T-helper 1 cell treated with Interleukin-12 subunit alpha and Interleukin-12 subunit beta and Interleukin-4 antibody, amounts not matched to agents 30 ng/mL and 1 ng/mL, for 36 hours (primary cell): ENCODE data around the gene KRTCAP3. TPM values are rescaled to one million over a fixed set of nuclear protein-coding genes. Genes with fewer than 3 reads are reported as not detected.

Experiments used
- intact Hi-C: fragments of 100-400 bp; cut with micrococcal nuclease; formaldehyde crosslinking; loops from one replicate; pipeline ENCODE4 v1.15.1; 2024
- total RNA-seq: library from RNA; stranded (reverse); gene quantifications from 2 replicates; pipeline ENCODE4 v1.2.3, GENCODE V29; 2022

Gene KRTCAP3
- 4.8 and 5.5 TPM in 2 replicates for total RNA-seq

GRCh38 chr2:27441958-27442919 is at the start of gene KRTCAP3:
Gene KRTCAP3 (plus strand): TSS chr2:27442381. CDS start chr2:27442413, 32 bp downstream.
- intact Hi-C loops, result no loop called here

- intact Hi-C loops, result loop anchor here (2.0 kb wide), 1 partner anchor 16 kb away; the partner anchor contains the start of gene PPM1G
Measured at GRCh38 chr2:27393225-27393624, 49.0 kb upstream of the KRTCAP3 start.

- intact Hi-C loops, result no loop called here
Measured at GRCh38 chr2:27398962-27399361, 43.2 kb upstream of the KRTCAP3 start.

- intact Hi-C loops, result loop anchor here (10.0 kb wide), 1 partner anchor 186 kb away; the partner anchor contains the start of genes ATRAID, CAD and SLC5A6
Measured at GRCh38 chr2:27400348-27401135, 41.6 kb upstream of the KRTCAP3 start.

- intact Hi-C loops, result loop anchor here (2.0 to 10.0 kb wide), 3 partner anchors 15 to 1061 kb away; partner anchors contain the start of genes ADGRF3, ATRAID, CAD and SELENOI
Measured at GRCh38 chr2:27407798-27408491, 34.2 kb upstream of the KRTCAP3 start.

GRCh38 chr2:27408601-27409320 is 33.4 kb upstream of the KRTCAP3 start:
- intact Hi-C loops, result loop anchor here (1.0 to 10.0 kb wide), 13 partner anchors 16 to 1061 kb away; partner anchors contain the start of genes ADGRF3, AGBL5, ATRAID and CAD

- intact Hi-C loops, result loop anchor here (1.0 to 10.0 kb wide), 13 partner anchors 17 to 1062 kb away; partner anchors contain the start of genes ADGRF3, AGBL5, ATRAID and CAD
Measured at GRCh38 chr2:27409321-27410073, 32.7 kb upstream of the KRTCAP3 start, which contains the start of gene PPM1G. Gene PPM1G (minus strand): TSS chr2:27409591. CDS start chr2:27409422, 169 bp downstream.

GRCh38 chr2:27412419-27413152 is 29.6 kb upstream of the KRTCAP3 start:
- intact Hi-C loops, result no loop called here

- intact Hi-C loops, result no loop called here
Measured at GRCh38 chr2:27416151-27416550, 26.0 kb upstream of the KRTCAP3 start.

- intact Hi-C loops, result no loop called here
Measured at GRCh38 chr2:27420996-27421395, 21.2 kb upstream of the KRTCAP3 start.

GRCh38 chr2:27421660-27422250 is 20.4 kb upstream of the KRTCAP3 start:
- intact Hi-C loops, result no loop called here

GRCh38 chr2:27422958-27423357 is 19.2 kb upstream of the KRTCAP3 start:
- intact Hi-C loops, result no loop called here

GRCh38 chr2:27425039-27425438 is 17.1 kb upstream of the KRTCAP3 start:
- intact Hi-C loops, result loop anchor here (5.0 kb wide), 2 partner anchors 257 to 1327 kb away; partner anchors contain the start of gene PPP1CB

GRCh38 chr2:27427863-27428212 is 14.3 kb upstream of the KRTCAP3 start:
- intact Hi-C loops, result loop anchor here (1.0 to 5.0 kb wide), 12 partner anchors 19 to 1324 kb away; partner anchors contain the start of genes CAD, EIF2B4, GTF3C2 and IFT172

GRCh38 chr2:27428213-27428977 is 13.8 kb upstream of the KRTCAP3 start, which contains the start of gene NRBP1:
Gene NRBP1 (plus strand): TSS chr2:27428631. CDS start chr2:27433274, 4,643 bp downstream.
- intact Hi-C loops, result loop anchor here (1.0 to 5.0 kb wide), 12 partner anchors 19 to 1324 kb away; partner anchors contain the start of genes CAD, EIF2B4, GTF3C2 and IFT172

GRCh38 chr2:27428978-27429541 is 13.1 kb upstream of the KRTCAP3 start:
- intact Hi-C loops, result loop anchor here (1.0 to 5.0 kb wide), 14 partner anchors 20 to 1323 kb away; partner anchors contain the start of genes CAD, EIF2B4, GTF3C2 and IFT172

- intact Hi-C loops, result no loop called here
Measured at GRCh38 chr2:27431395-27431794, 10.8 kb upstream of the KRTCAP3 start.
